Mesenchymal stem cell (in vitro differentiated cells and primary cell): ENCODE results near the gene DOK7.

Experiments used
- DNase-seq: peaks from one replicate; pipeline ENCODE4 v3.0.0-alpha.2; 2013
- H2AFZ ChIP-seq: one replicate; pipeline ENCODE4 v1.6.1; 2013; ENCODE audit warnings: low read depth, mild to moderate bottlenecking, control low read depth, inconsistent platforms, low read length, moderate library complexity
- H2AK5ac ChIP-seq: 2 replicates; pipeline ENCODE4 v1.6.1; 2013; ENCODE audit warnings: low read length, moderate library complexity, mild to moderate bottlenecking, inconsistent platforms; ENCODE audit not compliant: severe bottlenecking
- H2BK120ac ChIP-seq: one replicate; pipeline ENCODE4 v1.6.1; 2013; ENCODE audit warnings: low read depth, mild to moderate bottlenecking, inconsistent platforms, low read length, moderate library complexity
- H2BK12ac ChIP-seq, 2 experiments: one replicate each; pipeline ENCODE4 v1.6.1; 2013; ENCODE audit warnings: inconsistent platforms in 2 of 2, low read length in 2 of 2, mild to moderate bottlenecking in 2 of 2, moderate library complexity in 2 of 2, control low read depth in 1 of 2
- H2BK15ac ChIP-seq: one replicate; pipeline ENCODE4 v1.6.1; 2013; ENCODE audit warnings: mild to moderate bottlenecking, low read depth, inconsistent platforms; ENCODE audit not compliant: poor library complexity, severe bottlenecking
- H2BK5ac ChIP-seq: 2 replicates; pipeline ENCODE4 v1.6.1; 2013; ENCODE audit warnings: low read depth, mild to moderate bottlenecking, low read length, control low read depth, inconsistent platforms; ENCODE audit not compliant: poor library complexity, severe bottlenecking
- H3K14ac ChIP-seq, 2 experiments: one replicate each; pipeline ENCODE4 v1.6.1; 2013; ENCODE audit warnings: inconsistent platforms in 2 of 2, low read length in 2 of 2, control low read depth in 1 of 2, mild to moderate bottlenecking in 1 of 2, moderate library complexity in 1 of 2
- H3K18ac ChIP-seq, 2 experiments: one replicate each; pipeline ENCODE4 v1.6.1; 2013; ENCODE audit warnings: inconsistent platforms in 2 of 2, low read length in 2 of 2, control low read depth in 1 of 2, low read depth in 1 of 2, mild to moderate bottlenecking in 1 of 2
- H3K23ac ChIP-seq, 2 experiments: one replicate each; pipeline ENCODE4 v1.6.1; 2013; ENCODE audit warnings: inconsistent platforms in 2 of 2, low read length in 2 of 2, mild to moderate bottlenecking in 2 of 2, moderate library complexity in 2 of 2, control low read depth in 1 of 2
- H3K27ac ChIP-seq: 2 replicates; pipeline ENCODE4 v1.5.1; 2013; ENCODE audit warnings: mild to moderate bottlenecking, moderate library complexity, low read length, control low read depth, inconsistent platforms; ENCODE audit not compliant: poor library complexity, severe bottlenecking
- H3K27me3 ChIP-seq, 2 experiments: 2 replicates each; pipeline versions ENCODE4 v1.6.1 to v1.7.0; 2013; ENCODE audit warnings: low read length in 2 of 2, mild to moderate bottlenecking in 2 of 2, moderate library complexity in 2 of 2, control low read depth in 1 of 2, inconsistent platforms in 1 of 2; ENCODE audit not compliant: control insufficient read depth in 1 of 2, insufficient read depth in 1 of 2
- H3K36me3 ChIP-seq, 2 experiments: 2 replicates each; pipeline versions ENCODE4 v1.6.1 to v1.7.0; 2013; ENCODE audit warnings: low read length in 2 of 2, control low read depth in 1 of 2, inconsistent platforms in 1 of 2, low read depth in 1 of 2, mild to moderate bottlenecking in 1 of 2; ENCODE audit not compliant: insufficient read depth in 2 of 2, control insufficient read depth in 1 of 2
- H3K4ac ChIP-seq, 2 experiments: one replicate each; pipeline ENCODE4 v1.6.1; 2013; ENCODE audit warnings: inconsistent platforms in 2 of 2, low read length in 2 of 2, mild to moderate bottlenecking in 2 of 2, moderate library complexity in 2 of 2, control low read depth in 1 of 2, low read depth in 1 of 2
- H3K4me1 ChIP-seq: 2 replicates; pipeline ENCODE4 v1.6.1; 2013; ENCODE audit warnings: low read depth, low read length, control low read depth; ENCODE audit not compliant: control insufficient read depth, insufficient read depth
- H3K4me2 ChIP-seq: 2 replicates; pipeline ENCODE4 v1.6.1; 2013; ENCODE audit warnings: low read length, mild to moderate bottlenecking, inconsistent platforms; ENCODE audit not compliant: poor library complexity, severe bottlenecking
- H3K4me3 ChIP-seq, 2 experiments: 2 replicates each; pipeline versions ENCODE4 v1.5.1 to v1.7.0; 2013; ENCODE audit warnings: low read length in 2 of 2, mild to moderate bottlenecking in 2 of 2, control low read depth in 1 of 2, low read depth in 1 of 2; ENCODE audit not compliant: insufficient read depth in 1 of 2
- H3K79me1 ChIP-seq: replicated peaks from 2 replicates; pipeline ENCODE4 v1.6.1; 2013; ENCODE audit warnings: mild to moderate bottlenecking, control low read depth, low read length, inconsistent platforms; ENCODE audit not compliant: poor library complexity, severe bottlenecking
- H3K9ac ChIP-seq: 2 replicates; pipeline ENCODE4 v1.7.0; 2013; ENCODE audit warnings: mild to moderate bottlenecking, low read length, moderate library complexity
- H3K9me3 ChIP-seq: 2 replicates; pipeline ENCODE4 v1.7.0; 2013; ENCODE audit warnings: mild to moderate bottlenecking, low read length; ENCODE audit not compliant: control insufficient read depth
- H4K8ac ChIP-seq: one replicate; pipeline ENCODE4 v1.6.1; 2013; ENCODE audit warnings: inconsistent platforms, mild to moderate bottlenecking, low read length, moderate library complexity
- H4K91ac ChIP-seq: one replicate; pipeline ENCODE4 v1.6.1; 2013; ENCODE audit warnings: mild to moderate bottlenecking, low read length, inconsistent platforms
- WGBS: methylation state at CpG from one replicate; pipeline ENCODE4 v1.1.7; 2013; ENCODE audit warnings: mixed read lengths; 5-methylcytosine and 5-hydroxymethylcytosine counted together

DOK7 gene

GRCh38 chr4:3485886-3486540 lies 22.9 kb downstream of the DOK7 start:
- no peaks in the 10 kb centered on the region for H3K9me3 ChIP-seq
- H3K27me3 ChIP-seq: peaks cover 0 to 86% of the 10 kb centered on the region in 2 experiments
- H3K4ac ChIP-seq: no peak overlapping the region
- H4K8ac ChIP-seq: no peak overlapping the region
- no peak overlapping the region for H4K91ac ChIP-seq
- no peak overlapping the region for H3K14ac ChIP-seq
- peaks cover 67% of the 10 kb centered on the region for H3K4me1 ChIP-seq
- H3K4me3 ChIP-seq: no peak overlapping the region
- no peak for DNase-seq
- H3K79me1 ChIP-seq: no peaks in the 10 kb centered on the region
- no peak overlapping the region for H2BK12ac ChIP-seq
- 86% methylated on average over 25 of the region's 25 CpGs for WGBS
- H3K18ac ChIP-seq: no peak overlapping the region
- peak overlapping the region; percentile 84 for H2AK5ac ChIP-seq
- H2BK5ac ChIP-seq: peak overlapping the region; percentile 48
- H2BK15ac ChIP-seq: no peak overlapping the region
- no peak overlapping the region for H3K4me2 ChIP-seq
- H2AFZ ChIP-seq: no peak overlapping the region
- peaks cover 0 to 3% of the 10 kb centered on the region in 2 experiments for H3K36me3 ChIP-seq
- no peak overlapping the region for H3K9ac ChIP-seq
- H2BK120ac ChIP-seq: no peak overlapping the region
- H3K23ac ChIP-seq: no peak overlapping the region
- H3K27ac ChIP-seq: no peak overlapping the region

- no peak overlapping the region for H3K4me2 ChIP-seq
- no peak overlapping the region for H3K4ac ChIP-seq
- no peak overlapping the region for H3K4me3 ChIP-seq
These were observed 23.7 kb downstream of the DOK7 start for GRCh38 chr4:3486541-3487540.

GRCh38 chr4:3487861-3488260 lies 24.8 kb downstream of the DOK7 start:
- Histone ChIP-seq H3K4me1 (peaks cover 67% of the 10 kb centered on the region), H3K23ac (no peak overlapping the region), H3K27ac (no peak overlapping the region), H3K79me1 (no peaks in the 10 kb centered on the region), H2AFZ (no peak overlapping the region), H3K9me3 (no peaks in the 10 kb centered on the region), H2BK15ac (no peak overlapping the region), H2BK12ac (no peak overlapping the region), H3K4ac (no peak overlapping the region), H3K14ac (no peak overlapping the region), H3K36me3 (peaks cover 0 to 7% of the 10 kb centered on the region in 2 experiments), H3K18ac (no peak overlapping the region), H3K9ac (no peak overlapping the region), H3K4me2 (no peak overlapping the region), H2AK5ac (no peak overlapping the region), H4K8ac (no peak overlapping the region), H2BK5ac (no peak overlapping the region), H2BK120ac (no peak overlapping the region), H4K91ac (no peak overlapping the region), H3K4me3 (no peak overlapping the region), H3K27me3 (peaks cover 6 to 88% of the 10 kb centered on the region in 2 experiments)
- 86% methylated on average over 7 of the region's 7 CpGs for WGBS
- DNase-seq: no peak

More at GRCh38 chr4:3486541-3487540, 23.7 kb downstream of the DOK7 start:
- Histone ChIP-seq H4K91ac (no peak overlapping the region), H3K14ac (no peak overlapping the region), H3K4me1 (peaks cover 64% of the 10 kb centered on the region), H3K79me1 (no peaks in the 10 kb centered on the region), H2BK120ac (no peak overlapping the region), H2BK15ac (no peak overlapping the region), H2BK12ac (no peak overlapping the region), H3K9ac (no peak overlapping the region), H4K8ac (no peak overlapping the region), H3K27me3 (peaks cover 6 to 87% of the 10 kb centered on the region in 2 experiments), H3K27ac (no peak overlapping the region), H2AFZ (no peak overlapping the region), H2AK5ac (no peak overlapping the region), H3K23ac (no peak overlapping the region), H3K36me3 (peaks cover 0 to 3% of the 10 kb centered on the region in 2 experiments), H3K9me3 (no peaks in the 10 kb centered on the region), H3K18ac (no peak overlapping the region), H2BK5ac (no peak overlapping the region)
- no peak for DNase-seq
- WGBS: 71% methylated on average over 25 of the region's 25 CpGs

GRCh38 chr4:3488820-3489219 lies 25.7 kb downstream of the DOK7 start:
- Histone ChIP-seq H3K79me1 (no peaks in the 10 kb centered on the region), H3K9ac (no peak overlapping the region), H3K18ac (no peak overlapping the region), H3K4me1 (peaks cover 64% of the 10 kb centered on the region), H4K8ac (no peak overlapping the region), H2AFZ (no peak overlapping the region), H3K14ac (no peak overlapping the region), H3K36me3 (peaks cover 0 to 11% of the 10 kb centered on the region in 2 experiments), H3K4me2 (no peak overlapping the region), H3K4me3 (no peak overlapping the region), H2BK120ac (no peak overlapping the region), H3K27me3 (peaks cover 9 to 92% of the 10 kb centered on the region in 2 experiments), H3K23ac (no peak overlapping the region), H2AK5ac (no peak overlapping the region), H2BK12ac (no peak overlapping the region), H3K27ac (no peak overlapping the region), H3K4ac (no peak overlapping the region), H3K9me3 (no peaks in the 10 kb centered on the region), H2BK15ac (no peak overlapping the region), H4K91ac (no peak overlapping the region), H2BK5ac (no peak overlapping the region)
- DNase-seq: no peak
- whole genome bisulfite sequencing: 79% methylated on average over 11 of the region's 11 CpGs
